H1 (cell line): Measurements from ENCODE around the gene RYR3. TPM values are rescaled to one million over a fixed set of nuclear protein-coding genes. Genes with fewer than 3 reads are reported as not detected.

Source experiments
- CTCF ChIA-PET: fragments of 300-600 bp; sonication (Branson Sonifier 250); formaldehyde crosslinking; loops from one replicate; lab custom pipeline; 2021; ENCODE audit not compliant: partially characterized antibody; lab: Charles Lee
- POLR2A ChIA-PET: fragments of 300-600 bp; sonication (Branson Sonifier 250); formaldehyde crosslinking; loops from one replicate; lab custom pipeline; 2021; ENCODE audit warnings: inconsistent platforms; ENCODE audit not compliant: partially characterized antibody; lab: Charles Lee
- DNase-seq, 2 experiments: peaks; one replicate each; pipeline versions ENCODE4 v3.0.0 to v3.0.0-alpha.2; 2010 to 2022; ENCODE audit warnings: low spot score in 2 of 2, low read depth in 1 of 2, mixed read lengths in 1 of 2
- FAIRE-seq: peaks from 2 replicates; lab custom pipeline; 2011; peaks lifted over from hg19 to GRCh38; lab: Jason Lieb, UNC
- H2AFZ ChIP-seq: 2 replicates; pipeline ENCODE4 v1.8.1; 2012; ENCODE audit warnings: low read length, inconsistent platforms
- H2AK5ac ChIP-seq: 2 replicates; pipeline ENCODE4 v1.6.1; 2013; ENCODE audit warnings: low read depth, low read length
- H2BK120ac ChIP-seq: replicated peaks from 2 replicates; pipeline ENCODE3; 2013; ENCODE audit warnings: low read depth, low read length, inconsistent platforms
- H2BK12ac ChIP-seq: 2 replicates; pipeline ENCODE4 v1.6.1; 2013; ENCODE audit warnings: low read depth, low read length
- H2BK15ac ChIP-seq: 2 replicates; pipeline ENCODE4 v1.6.1; 2013; ENCODE audit warnings: low read length
- H2BK20ac ChIP-seq: 2 replicates; pipeline ENCODE4 v1.6.1; 2013; ENCODE audit warnings: low read length
- H2BK5ac ChIP-seq: 2 replicates; pipeline ENCODE4 v1.6.1; 2013; ENCODE audit warnings: low read depth, low read length
- H3K14ac ChIP-seq: 2 replicates; pipeline ENCODE4 v1.6.1; 2013; ENCODE audit warnings: inconsistent platforms; ENCODE audit not compliant: insufficient read length
- H3K18ac ChIP-seq: 2 replicates; pipeline ENCODE4 v1.6.1; 2013; ENCODE audit warnings: low read length; ENCODE audit errors: extremely low read depth
- H3K23ac ChIP-seq: 2 replicates; pipeline ENCODE4 v1.6.1; 2013; ENCODE audit warnings: inconsistent platforms; ENCODE audit not compliant: insufficient read length
- H3K23me2 ChIP-seq: 2 replicates; pipeline ENCODE4 v1.6.1; 2013; ENCODE audit warnings: low read depth, low read length
- H3K27ac ChIP-seq: 2 replicates; pipeline ENCODE4 v1.6.1; 2011; ENCODE audit warnings: low read depth, low read length, inconsistent platforms
- H3K27me3 ChIP-seq, 4 experiments: replicated peaks in 1 of 4; 1 replicate in 1 of 4; 2 replicates in 3 of 4; pipeline versions ENCODE4 v1.6.1 to v1.8.1; 2011 to 2013; ENCODE audit warnings: low read length in 3 of 4, mild to moderate bottlenecking in 3 of 4, inconsistent platforms in 2 of 4, mixed read lengths in 2 of 4, moderate library complexity in 1 of 4; ENCODE audit not compliant: control insufficient read depth in 3 of 4, insufficient read depth in 3 of 4; ENCODE audit errors: extremely low read depth in 1 of 4
- H3K36me3 ChIP-seq, 4 experiments: 2 replicates each; pipeline versions ENCODE4 v1.6.1 to v1.8.1; 2011 to 2013; ENCODE audit warnings: mild to moderate bottlenecking in 4 of 4, low read length in 3 of 4, moderate library complexity in 2 of 4, control low read depth in 1 of 4, inconsistent platforms in 1 of 4; ENCODE audit not compliant: insufficient read depth in 4 of 4, control insufficient read depth in 2 of 4
- H3K4ac ChIP-seq: replicated peaks from 2 replicates; pipeline ENCODE3; 2013; ENCODE audit warnings: low read length, low read depth, mixed read lengths, inconsistent platforms; ENCODE audit not compliant: insufficient read length
- H3K4me1 ChIP-seq, 4 experiments: replicated peaks in 1 of 4; 1 replicate in 1 of 4; 2 replicates in 3 of 4; pipeline versions ENCODE4 v1.6.1 to v1.8.1; 2011 to 2013; ENCODE audit warnings: low read length in 3 of 4, inconsistent platforms in 2 of 4, mixed read lengths in 1 of 4; ENCODE audit not compliant: insufficient read depth in 4 of 4, control insufficient read depth in 3 of 4
- H3K4me2 ChIP-seq, 2 experiments: 2 replicates each; pipeline versions ENCODE4 v1.6.1 to v1.8.1; 2011 to 2013; ENCODE audit warnings: low read depth in 2 of 2, low read length in 2 of 2, control low read depth in 1 of 2, inconsistent platforms in 1 of 2, mild to moderate bottlenecking in 1 of 2; ENCODE audit not compliant: insufficient read depth in 1 of 2
- H3K4me3 ChIP-seq, 4 experiments: fragments of 200-600, 300-600 bp in 1 of 4; sonication (generic), shearing (Covaris generic), sonication (Bioruptor Twin) in 1 of 4; 2 replicates each; pipeline versions ENCODE4 v1.5.1 to v1.8.1; 2011 to 2016; ENCODE audit warnings: low read length in 4 of 4, low read depth in 3 of 4, control low read depth in 2 of 4, inconsistent platforms in 2 of 4, mild to moderate bottlenecking in 2 of 4, mixed read lengths in 1 of 4, moderate library complexity in 1 of 4; ENCODE audit not compliant: insufficient read depth in 2 of 4; ENCODE audit errors: extremely low read depth in 1 of 4
- H3K56ac ChIP-seq: replicated peaks from 2 replicates; pipeline ENCODE3; 2013; ENCODE audit warnings: low read depth, mild to moderate bottlenecking, mixed read lengths, low read length, inconsistent platforms; ENCODE audit not compliant: insufficient read length
- H3K79me1 ChIP-seq: 2 replicates; pipeline ENCODE4 v1.6.1; 2013; ENCODE audit warnings: low read depth, low read length, control low read depth
- H3K79me2 ChIP-seq, 2 experiments: 2 replicates each; pipeline versions ENCODE4 v1.6.1 to v1.8.1; 2012 to 2013; ENCODE audit warnings: low read length in 2 of 2, mild to moderate bottlenecking in 2 of 2, inconsistent platforms in 1 of 2; ENCODE audit not compliant: insufficient read depth in 2 of 2, control insufficient read depth in 1 of 2
- H3K9ac ChIP-seq, 4 experiments: replicated peaks in 1 of 4; 1 replicate in 1 of 4; 2 replicates in 3 of 4; pipeline versions ENCODE4 v1.6.1 to v1.8.1; 2011 to 2013; ENCODE audit warnings: low read depth in 3 of 4, low read length in 3 of 4, control low read depth in 2 of 4, mild to moderate bottlenecking in 2 of 4, moderate library complexity in 2 of 4, inconsistent platforms in 1 of 4; ENCODE audit errors: extremely low read depth in 1 of 4
- H3K9me3 ChIP-seq, 2 experiments: 2 replicates each; pipeline versions ENCODE4 v1.6.1 to v1.8.1; 2012 to 2013; ENCODE audit warnings: mild to moderate bottlenecking in 2 of 2, moderate library complexity in 2 of 2, control low read depth in 1 of 2, inconsistent platforms in 1 of 2, low read depth in 1 of 2, low read length in 1 of 2, mixed read lengths in 1 of 2; ENCODE audit not compliant: insufficient read depth in 2 of 2
- H4K20me1 ChIP-seq, 2 experiments: replicated peaks in 1 of 2; 2 replicates each; pipeline versions ENCODE3 to v1.8.1; 2011 to 2013; ENCODE audit warnings: inconsistent platforms in 2 of 2, low read length in 2 of 2, mild to moderate bottlenecking in 1 of 2; ENCODE audit not compliant: insufficient read depth in 2 of 2, control insufficient read depth in 1 of 2
- H4K5ac ChIP-seq: 2 replicates; pipeline ENCODE4 v1.6.1; 2013; ENCODE audit warnings: low read length, low read depth, mixed read lengths, inconsistent platforms; ENCODE audit not compliant: insufficient read length
- H4K8ac ChIP-seq: 2 replicates; pipeline ENCODE4 v1.8.0; 2013; ENCODE audit warnings: mild to moderate bottlenecking, moderate library complexity, low read length, inconsistent platforms; ENCODE audit not compliant: insufficient read depth; ENCODE audit errors: extremely low read depth
- H4K91ac ChIP-seq: replicated peaks from 2 replicates; pipeline ENCODE3; 2013; ENCODE audit warnings: low read length, mixed read lengths, inconsistent platforms; ENCODE audit not compliant: insufficient read length
- BCL11A ChIP-seq, 2 experiments: IDR thresholded peaks; one replicate each; pipeline ENCODE4 v1.6.1; 2011; ENCODE audit warnings: low read depth in 2 of 2, low read length in 2 of 2, mild to moderate bottlenecking in 2 of 2
- CBX8 ChIP-seq: fragments of 300-800, 300-1000 bp; sonication (generic); IDR thresholded peaks from 2 replicates; pipeline ENCODE4 v1.7.1; 2016; ENCODE audit warnings: low read depth, low read length, borderline replicate concordance
- CEBPB ChIP-seq: IDR thresholded peaks from 2 replicates; pipeline ENCODE4 v1.6.1; 2012; ENCODE audit warnings: low read depth, low read length
- CHD1 ChIP-seq: IDR thresholded peaks from 2 replicates; pipeline ENCODE4 v1.6.1; 2012; ENCODE audit warnings: low read depth, low read length, improper control_type of control experiment
- HDAC2 ChIP-seq, 2 experiments: fragments of 300-600 bp in 1 of 2; sonication (generic) in 1 of 2; IDR thresholded peaks; 2 replicates each; pipeline ENCODE4 v1.6.1; 2011 to 2012; ENCODE audit warnings: low read depth in 2 of 2, low read length in 2 of 2, mild to moderate bottlenecking in 2 of 2, moderate library complexity in 2 of 2, borderline replicate concordance in 1 of 2, inconsistent platforms in 1 of 2
- RFX5 ChIP-seq: IDR thresholded peaks from 2 replicates; pipeline ENCODE4 v1.6.1; 2011; ENCODE audit warnings: low read depth, low read length, improper control_type of control experiment, borderline replicate concordance
- RNF2 ChIP-seq: fragments of 200-900, 300-1000 bp; sonication (generic); IDR thresholded peaks from 2 replicates; pipeline ENCODE4 v1.7.1; 2016; ENCODE audit warnings: borderline replicate concordance, low read depth, mild to moderate bottlenecking, antibody characterized with exemption, low read length; ENCODE audit not compliant: poor library complexity, severe bottlenecking; ENCODE audit errors: missing control alignments
- SAP30 ChIP-seq: fragments of 300-600 bp; sonication (generic); IDR thresholded peaks from 2 replicates; pipeline ENCODE4 v1.7.1; 2012; ENCODE audit warnings: low read length, moderate library complexity, mild to moderate bottlenecking, inconsistent platforms; ENCODE audit not compliant: insufficient read depth, insufficient replicate concordance
- SIN3A ChIP-seq, 2 experiments: IDR thresholded peaks in 1 of 2; conservative IDR thresholded peaks in 1 of 2; 2 replicates each; pipeline ENCODE4 v1.6.1; 2011 to 2012; ENCODE audit warnings: low read length in 2 of 2, improper control_type of control experiment in 1 of 2, low read depth in 1 of 2, mild to moderate bottlenecking in 1 of 2
- SP1 ChIP-seq: IDR thresholded peaks from 2 replicates; pipeline ENCODE4 v1.6.1; 2011; ENCODE audit warnings: low read depth, low read length
- TAF1 ChIP-seq: IDR thresholded peaks from 2 replicates; pipeline ENCODE4 v1.6.1; 2011; ENCODE audit warnings: mild to moderate bottlenecking, low read depth, low read length
- TBP ChIP-seq: IDR thresholded peaks from 2 replicates; pipeline ENCODE4 v1.6.1; 2011; ENCODE audit warnings: low read depth, low read length, improper control_type of control experiment
- YY1 ChIP-seq: IDR thresholded peaks from 2 replicates; pipeline ENCODE4 v1.6.1; 2011; ENCODE audit warnings: low read depth, mild to moderate bottlenecking, low read length
- ZNF274 ChIP-seq: IDR thresholded peaks from 2 replicates; pipeline ENCODE4 v1.7.0; 2012; ENCODE audit warnings: low read length, borderline replicate concordance; ENCODE audit errors: extremely low read depth
- WGBS, 2 experiments: shearing (Covaris generic) in 1 of 2; methylation state at CpG; one replicate each; pipeline versions ENCODE4 v1.1.6 to v1.1.7; 2013 to 2015; ENCODE audit warnings: low lambda C conversion rate in 2 of 2, mixed read lengths in 2 of 2, inconsistent platforms in 1 of 2, low coverage in 1 of 2, missing lambda C conversion rate in 1 of 2; ENCODE audit not compliant: insufficient replicate concordance in 2 of 2, insufficient coverage in 1 of 2, insufficient read length in 1 of 2; ENCODE audit errors: extremely low coverage in 1 of 2, missing lambda C conversion rate in 1 of 2; 5-methylcytosine and 5-hydroxymethylcytosine counted together
- polyA plus RNA-seq, 7 experiments: library from polyadenylated mRNA; depleted of rRNA in 3 of 7; stranded (reverse) in 5 of 7; unstranded in 2 of 7; fragments of >200 nt in 5 of 7; fragments of 200-250 nt in 2 of 7; gene quantifications; 1 replicate in 5 of 7; 2 replicates in 1 of 7; 4 replicates in 1 of 7; pipeline versions ENCODE4 v1.2.1 to v1.2.3, GENCODE V29; 2011 to 2013; ENCODE audit warnings: missing spikeins in 2 of 7, mixed read lengths in 2 of 7
- total RNA-seq: library from RNA; stranded (reverse); fragmentation: NEBNext Ultra II Directional; extraction: Animal tissue kit (Norgen Biotek cat#: 25700); gene quantifications from 2 replicates; pipeline ENCODE4 v1.2.1, GENCODE V29; 2021

The RYR3 gene
- total and polyA plus RNA-seq, 2 of the 8 experiments (the other 6 are each of a cell fraction or from before 2014, with no cell fraction given), result 0.33 to 3.4 TPM

- Histone ChIP-seq H2BK5ac (no peak overlapping the region), H3K18ac (no peak overlapping the region), H2BK20ac (no peak overlapping the region), H2BK15ac (no peak overlapping the region), H3K27ac (no peak overlapping the region), H3K9ac (no peak overlapping the region), H3K36me3 (no peaks in the 10 kb centered on the region), H3K27me3 (no peaks in the 10 kb centered on the region), H3K23me2 (no peaks in the 10 kb centered on the region), H3K79me1 (no peaks in the 10 kb centered on the region), H2BK120ac (no peak overlapping the region), H4K8ac (no peak overlapping the region), H4K91ac (no peak overlapping the region), H3K9me3 (no peaks in the 10 kb centered on the region), H2AFZ (no peak overlapping the region), H3K23ac (no peak overlapping the region), H4K20me1 (no peaks in the 10 kb centered on the region), H2BK12ac (no peak overlapping the region), H3K4me3 (no peak overlapping the region), H3K4me1 (peaks cover 0 to 3% (median under 1%) of the 10 kb centered on the region in 4 experiments; a peak in 1 of 7 replicates), H3K4ac (no peak overlapping the region), H3K79me2 (no peaks in the 10 kb centered on the region), H3K4me2 (no peak overlapping the region), H3K14ac (no peak overlapping the region), H4K5ac (no peak overlapping the region), H3K56ac (no peak overlapping the region), H2AK5ac (no peak overlapping the region)
- DNase-seq (no peak), FAIRE-seq (no peak)
- 93% methylated on average over 2 of the region's 2 CpGs; no CpG with 5 or more reads in 1 of the 2 experiments for WGBS, 2 experiments
- ChIA-PET POLR2A (no interaction called here), CTCF (no interaction called here)
- no peak for TF ChIP-seq TBP
- no peak for TF ChIP-seq CBX8
- TF ChIP-seq SP1, result no peak
- TF ChIP-seq HDAC2 (IDR thresholded peaks at IDR 0.05; ENCODE audit: borderline replicate concordance in 1 of 2, low read depth in 2 of 2, low read length in 2 of 2), result no peak
- no peak for TF ChIP-seq TAF1
- TF ChIP-seq BCL11A (IDR thresholded peaks at IDR 0.05; ENCODE audit: low read depth in 2 of 2, low read length in 2 of 2), result no peak
- no peak for TF ChIP-seq RFX5
- TF ChIP-seq CHD1, result no peak
- no peak for TF ChIP-seq YY1
- no peak for TF ChIP-seq ZNF274
- no peak for TF ChIP-seq SIN3A (conservative IDR thresholded peaks at IDR 0.05 in 1 of 2, IDR thresholded peaks at IDR 0.05 in 1 of 2; ENCODE audit: low read depth in 1 of 2, low read length in 2 of 2)
- no peak for TF ChIP-seq SAP30
- no peak for TF ChIP-seq RNF2
- no peak for TF ChIP-seq CEBPB
Measured at GRCh38 chr15:33903661-33904060, 592.9 kb downstream of the RYR3 start.
